CD4-positive, alpha-beta T cell treated with Interleukin-10 for 1 hour (primary cell): Measurements from ENCODE around the gene PRAMEF11.
"Not testable (repeated sequence)": the region's sequence is repeated elsewhere in the genome, so short reads cannot be mapped to it uniquely, and the experiment has no call there.

Source experiments
- DNase-seq: peaks from one replicate; pipeline ENCODE4 v3.0.0-alpha.2; 2020

Gene PRAMEF11

DNA sequence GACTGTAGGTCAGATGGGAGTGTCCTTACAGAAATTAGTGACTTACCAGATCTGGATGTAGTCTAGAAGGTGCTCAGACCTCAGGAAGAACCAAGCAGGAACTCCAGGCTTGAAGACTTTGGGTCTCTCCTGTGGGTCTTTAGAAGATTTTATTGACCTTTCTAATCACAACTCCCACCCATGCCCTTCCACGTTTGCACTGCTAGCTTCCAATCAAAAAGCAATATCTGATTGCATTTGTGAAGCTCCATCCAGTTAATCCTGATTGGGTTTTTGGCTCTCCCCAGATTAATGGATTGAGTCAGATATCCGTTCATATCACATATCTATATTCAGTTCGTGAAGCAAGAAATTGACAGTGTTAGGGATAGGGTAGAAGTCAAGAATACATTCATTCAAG, at the start of gene PRAMEF11:
TSS of gene PRAMEF11 (minus strand) at position 101 of the 400 bp plus-strand sequence. CDS start 2,621 bp downstream, outside the sequence.
- not testable (repeated sequence) for DNase-seq

- not testable (repeated sequence) for DNase-seq
These were observed 47.2 kb upstream of the PRAMEF11 start for GRCh38 chr1:12878453-12878852.

GRCh38 chr1:12863131-12863880, 32.1 kb upstream of the PRAMEF11 start:
- not testable (repeated sequence) for DNase-seq

DNA sequence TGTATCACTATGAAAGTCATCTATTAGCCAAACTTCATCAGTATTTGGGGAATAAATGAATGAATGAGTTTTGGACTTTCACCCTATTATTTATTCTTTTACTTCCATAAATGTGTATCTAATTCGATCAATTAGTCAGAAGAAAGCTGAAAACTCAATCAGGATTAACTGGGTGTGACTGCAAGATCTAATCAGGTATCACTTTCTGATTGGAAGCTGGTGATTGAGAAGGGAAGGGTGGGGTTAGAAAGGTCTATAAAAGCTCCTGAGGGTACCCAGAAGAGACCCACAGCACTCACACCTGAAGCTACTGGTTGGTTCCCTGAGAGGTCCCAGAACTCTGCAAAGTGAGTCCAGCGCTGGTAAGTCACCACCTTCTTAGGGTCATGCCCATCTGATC, 25.6 kb upstream of the PRAMEF11 start, which contains the start of gene PRAMEF2:
TSS of gene PRAMEF2 (plus strand) at position 301 of the 400 bp plus-strand sequence. CDS start 1,924 bp downstream, outside the sequence.
- not testable (repeated sequence) for DNase-seq

- no peak for DNase-seq
These were observed 20.6 kb upstream of the PRAMEF11 start for GRCh38 chr1:12851779-12852178.

- DNase-seq: not testable (repeated sequence)
These were observed 17.4 kb upstream of the PRAMEF11 start, which contains the start of gene HNRNPCL1 for GRCh38 chr1:12848620-12849019. TSS of gene HNRNPCL1 (minus strand) at chr1:12848720. CDS start at chr1:12848289, 431 bp downstream.

DNA sequence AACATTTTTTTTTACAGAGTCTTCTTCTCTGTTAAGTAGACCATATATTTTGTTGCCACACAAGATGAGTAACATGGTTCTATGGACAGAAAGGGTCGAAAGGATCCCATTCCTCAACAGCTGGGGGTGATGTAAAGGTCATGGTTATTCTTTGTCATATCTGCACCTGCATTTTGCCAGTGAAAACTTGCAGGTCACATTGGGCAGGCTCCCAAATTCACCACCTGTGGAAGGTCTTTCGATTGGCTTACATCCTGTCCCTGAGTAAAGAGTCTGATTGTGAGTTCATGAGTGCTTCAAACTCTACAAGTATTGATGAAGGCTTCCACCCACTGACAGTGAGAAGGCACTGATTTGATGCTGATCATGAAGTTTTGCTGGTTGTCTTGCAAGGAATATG, 2.0 kb upstream of the PRAMEF11 start:
- DNase-seq: not testable (repeated sequence)

- not testable (repeated sequence) for DNase-seq
These were observed 12.1 kb downstream of the PRAMEF11 start for GRCh38 chr1:12819061-12819460.

DNA sequence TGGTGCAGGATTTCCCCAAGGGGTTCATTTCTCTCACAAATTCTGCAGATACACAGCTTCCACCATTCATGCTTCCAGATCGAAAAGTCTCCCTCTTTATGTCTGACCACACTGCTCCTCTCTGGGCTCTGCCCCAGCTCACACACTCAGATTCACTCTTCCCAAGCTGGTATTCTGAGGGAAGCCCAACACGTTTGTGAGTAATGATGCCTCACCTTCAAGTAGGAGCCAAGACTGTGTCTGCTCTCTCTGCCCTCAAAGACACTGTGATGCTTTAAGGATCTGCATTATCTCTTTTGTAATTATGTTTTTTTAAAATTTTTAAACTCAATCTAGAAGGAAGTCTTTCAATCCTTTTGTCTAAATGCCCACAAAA, 19.8 kb downstream of the PRAMEF11 start:
- DNase-seq: no peak

DNA sequence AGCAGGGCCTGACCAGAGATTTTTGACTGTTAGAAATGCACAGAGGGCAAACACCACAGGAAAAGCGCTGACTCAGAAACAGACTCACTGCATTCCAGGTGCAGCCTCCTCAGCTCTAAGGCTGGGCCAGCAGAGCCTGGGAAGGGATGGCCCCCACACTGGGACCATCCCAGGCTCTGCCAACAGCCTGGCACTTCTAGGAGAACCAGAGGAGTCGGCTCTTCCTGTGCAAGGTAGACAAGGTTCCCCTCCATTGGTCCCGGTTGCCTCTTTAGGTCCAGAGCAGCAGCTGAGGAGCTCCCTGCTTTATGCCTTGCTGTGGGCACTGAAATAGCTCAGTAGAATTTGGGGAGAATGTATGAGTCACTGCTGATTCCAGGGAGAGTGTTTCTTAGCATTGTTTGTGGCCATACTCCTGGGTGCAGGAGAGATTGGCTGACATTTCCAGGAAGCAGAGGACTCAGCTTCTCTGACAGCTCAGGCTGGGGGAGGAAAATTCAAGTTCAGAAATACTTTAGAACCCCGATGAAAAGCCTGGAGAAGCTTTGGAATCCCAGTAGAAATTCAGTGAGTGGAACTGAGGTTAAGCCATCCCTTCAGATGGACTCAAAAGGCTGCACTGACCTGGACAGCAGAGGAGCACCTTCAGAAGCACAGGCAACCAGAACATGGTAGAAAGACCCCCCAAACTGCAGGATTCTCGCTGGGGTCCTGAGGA, 20.4 kb downstream of the PRAMEF11 start:
- DNase-seq: no peak

DNA sequence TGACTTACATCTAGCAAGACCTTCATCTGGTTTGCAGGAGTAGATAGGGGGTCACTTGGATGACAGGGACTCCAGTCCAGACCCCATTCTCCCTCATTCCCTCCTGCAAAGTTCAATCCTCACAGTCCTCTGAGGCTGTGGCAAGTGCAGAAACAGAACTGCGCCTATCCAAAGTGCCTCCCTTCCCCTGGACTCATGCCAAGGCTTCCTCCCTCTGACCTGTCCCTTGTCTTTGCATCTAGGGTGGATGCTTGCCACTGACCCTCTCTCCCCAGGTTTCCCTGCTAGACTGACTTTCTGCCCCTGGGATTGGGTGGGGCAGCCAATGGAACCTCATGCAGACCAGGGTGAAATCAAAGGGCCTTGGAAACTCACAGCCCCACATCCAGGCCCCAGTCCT, 21.3 kb downstream of the PRAMEF11 start:
- DNase-seq: no peak

DNA sequence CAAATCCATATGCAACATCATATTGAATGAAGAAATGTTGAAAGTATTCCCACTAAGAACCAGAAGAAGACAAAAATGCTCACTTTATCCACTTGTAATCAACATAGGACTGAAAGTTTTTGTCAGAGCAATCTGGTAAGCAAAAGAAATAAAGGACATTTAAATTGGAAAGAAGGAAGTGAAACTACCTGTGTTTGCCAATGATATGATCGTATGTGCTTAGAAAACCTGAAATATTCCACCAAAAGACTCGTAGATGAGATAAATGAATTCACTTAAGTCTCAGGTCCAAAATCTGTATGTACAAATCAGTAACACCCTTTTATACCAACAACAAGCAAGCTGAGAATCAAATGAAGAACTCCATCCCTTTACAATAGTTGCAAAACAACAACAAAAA, 31.5 kb downstream of the PRAMEF11 start:
- DNase-seq: no peak

DNA sequence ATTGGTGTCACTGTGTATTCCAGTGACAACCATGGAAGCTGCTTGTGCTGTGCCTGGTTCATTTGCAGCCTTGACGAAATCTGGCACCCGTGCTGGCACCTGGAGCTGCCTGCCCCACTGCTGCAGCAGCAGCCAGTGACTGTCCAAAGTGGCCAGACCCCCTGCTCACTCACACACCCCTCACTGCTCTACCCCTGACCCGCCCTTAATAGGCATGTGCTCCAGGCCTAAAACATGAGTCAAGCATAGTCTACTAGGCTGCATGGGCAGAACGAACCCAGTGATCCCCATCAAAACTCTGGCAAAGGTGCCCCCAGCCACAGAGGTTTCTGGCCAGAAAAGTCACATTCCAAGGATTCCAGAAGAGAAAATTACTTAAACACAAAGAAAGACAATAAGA, 32.3 kb downstream of the PRAMEF11 start:
- DNase-seq: no peak

GRCh38 chr1:12791097-12791496, 40.1 kb downstream of the PRAMEF11 start, which contains the start of gene PRAMEF1:
TSS of gene PRAMEF1 (plus strand) at chr1:12791397. CDS start at chr1:12793228, 1,831 bp downstream.
- not testable (repeated sequence) for DNase-seq

- not testable (repeated sequence) for DNase-seq
These were observed 46.5 kb downstream of the PRAMEF11 start for GRCh38 chr1:12784729-12785128.

DNA sequence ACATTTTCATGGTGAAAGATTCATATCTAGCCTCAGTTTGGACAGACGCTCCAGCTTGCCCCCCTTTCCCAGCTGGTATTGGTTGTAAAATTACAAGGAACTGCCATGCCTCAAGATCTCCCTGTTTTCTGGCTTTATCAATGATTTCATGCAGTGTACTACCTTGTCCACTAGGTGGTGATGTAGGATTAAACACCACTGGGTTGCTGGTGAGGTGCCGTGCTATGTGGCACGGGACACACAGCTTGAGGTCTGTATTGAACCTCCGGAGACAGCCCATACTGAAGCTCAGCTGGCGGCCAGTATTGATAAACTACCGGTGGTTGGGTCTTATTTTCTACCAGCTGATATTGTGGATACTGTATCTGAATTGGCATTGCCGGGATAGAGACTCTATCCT, 47.4 kb downstream of the PRAMEF11 start:
- DNase-seq: not testable (repeated sequence)

DNA sequence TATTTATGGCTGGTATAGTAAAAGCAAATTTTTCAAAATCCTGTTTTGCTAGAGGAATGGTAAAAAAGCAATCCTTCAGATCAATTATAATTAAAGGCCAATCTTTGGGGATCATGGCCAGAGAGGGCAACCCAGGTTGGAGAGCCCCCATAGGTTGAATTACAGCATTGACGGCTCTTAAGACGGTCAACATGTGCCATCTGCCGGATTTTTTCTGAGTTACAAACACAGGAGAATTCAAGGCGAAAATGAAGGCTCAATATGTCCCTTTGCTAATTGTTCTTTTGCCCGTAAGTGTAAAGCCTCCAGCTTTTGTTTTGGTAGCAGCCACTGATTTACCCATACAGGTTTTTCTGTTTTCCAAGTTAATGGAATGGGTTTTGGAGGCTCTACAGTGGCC, 49.7 kb downstream of the PRAMEF11 start:
- not testable (repeated sequence) for DNase-seq

- DNase-seq: no peak
These were observed 52.3 kb downstream of the PRAMEF11 start for GRCh38 chr1:12778907-12779306.

GRCh38 chr1:12778061-12778460, 53.1 kb downstream of the PRAMEF11 start:
- DNase-seq: no peak

DNA sequence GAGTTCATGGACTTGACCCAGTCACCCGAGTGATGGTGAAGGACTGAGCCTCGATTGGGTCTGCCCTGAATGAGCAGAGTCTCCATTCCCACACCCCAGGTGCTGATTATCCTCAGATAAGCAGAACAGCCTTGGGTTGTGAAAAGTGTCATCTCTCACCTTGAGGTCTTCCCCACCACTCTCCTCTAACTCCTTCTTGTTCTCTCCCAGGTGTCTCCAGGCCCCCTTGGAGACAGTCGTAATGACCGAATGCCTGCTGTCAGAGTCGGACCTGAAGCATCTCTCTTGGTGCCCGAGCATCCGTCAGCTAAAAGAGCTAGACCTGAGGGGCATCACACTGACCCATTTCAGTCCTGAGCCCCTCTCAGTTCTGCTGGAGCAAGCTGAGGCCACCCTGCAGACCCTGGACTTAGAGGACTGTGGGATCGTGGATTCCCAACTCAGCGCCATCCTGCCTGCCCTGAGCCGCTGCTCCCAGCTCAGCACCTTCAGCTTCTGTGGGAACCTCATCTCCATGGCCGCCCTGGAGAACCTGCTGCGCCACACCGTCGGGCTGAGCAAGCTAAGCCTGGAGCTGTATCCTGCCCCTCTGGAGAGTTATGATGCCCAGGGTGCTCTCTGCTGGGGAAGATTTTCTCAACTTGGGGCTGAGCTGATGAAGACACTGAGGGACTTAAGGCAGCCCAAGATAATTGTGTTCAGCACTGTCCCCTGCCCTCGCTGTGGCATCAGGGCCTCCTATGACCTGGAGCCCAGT, 54.2 kb downstream of the PRAMEF11 start:
- no peak for DNase-seq

DNA sequence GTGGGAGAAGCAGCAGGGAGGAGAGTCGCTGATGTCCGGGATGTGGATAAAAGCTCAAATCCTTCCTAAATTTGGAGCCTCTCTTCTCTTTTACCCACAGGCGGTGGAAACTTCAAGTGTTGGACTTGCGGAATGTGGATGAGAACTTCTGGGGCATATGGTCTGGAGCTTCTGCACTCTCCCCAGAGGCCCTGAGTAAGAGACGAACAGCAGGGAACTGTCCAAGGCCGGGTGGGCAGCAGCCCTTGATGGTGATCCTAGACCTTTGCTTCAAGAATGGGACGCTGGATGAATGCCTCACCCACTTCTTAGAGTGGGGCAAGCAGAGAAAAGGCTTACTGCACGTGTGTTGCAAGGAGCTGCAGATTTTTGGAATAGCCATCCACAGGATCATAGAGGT, 55.8 kb downstream of the PRAMEF11 start:
- DNase-seq: no peak

DNA sequence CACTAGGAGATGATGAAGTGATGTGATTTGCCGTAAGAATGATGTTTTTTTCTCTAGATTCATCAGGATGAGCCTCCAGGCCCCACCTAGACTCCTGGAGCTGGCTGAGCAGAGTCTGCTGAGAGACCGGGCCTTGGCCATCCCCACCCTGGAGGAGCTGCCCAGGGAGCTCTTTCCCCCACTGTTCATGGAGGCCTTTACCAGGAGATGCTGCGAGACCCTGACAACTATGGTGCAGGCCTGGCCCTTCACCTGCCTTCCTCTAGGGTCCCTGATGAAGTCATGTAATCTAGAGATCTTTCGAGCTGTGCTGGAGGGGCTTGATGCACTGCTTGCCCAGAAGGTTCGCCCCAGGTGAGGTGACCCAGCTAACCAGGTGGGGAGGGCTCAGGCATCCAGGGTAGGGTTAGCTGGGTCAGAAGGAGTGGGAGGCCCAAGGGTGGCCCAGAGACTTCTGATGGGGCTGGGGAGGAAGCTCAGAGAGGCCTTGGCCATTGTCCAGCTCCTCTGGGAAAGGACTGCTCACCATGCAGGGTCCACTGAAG, 56.3 kb downstream of the PRAMEF11 start:
- DNase-seq: no peak
